ENCODE results near the gene LYST.
"Not testable (repeated sequence)": the region's sequence is repeated elsewhere in the genome, so short reads cannot be mapped to it uniquely, and the experiment has no call there.

The LYST gene

DNA sequence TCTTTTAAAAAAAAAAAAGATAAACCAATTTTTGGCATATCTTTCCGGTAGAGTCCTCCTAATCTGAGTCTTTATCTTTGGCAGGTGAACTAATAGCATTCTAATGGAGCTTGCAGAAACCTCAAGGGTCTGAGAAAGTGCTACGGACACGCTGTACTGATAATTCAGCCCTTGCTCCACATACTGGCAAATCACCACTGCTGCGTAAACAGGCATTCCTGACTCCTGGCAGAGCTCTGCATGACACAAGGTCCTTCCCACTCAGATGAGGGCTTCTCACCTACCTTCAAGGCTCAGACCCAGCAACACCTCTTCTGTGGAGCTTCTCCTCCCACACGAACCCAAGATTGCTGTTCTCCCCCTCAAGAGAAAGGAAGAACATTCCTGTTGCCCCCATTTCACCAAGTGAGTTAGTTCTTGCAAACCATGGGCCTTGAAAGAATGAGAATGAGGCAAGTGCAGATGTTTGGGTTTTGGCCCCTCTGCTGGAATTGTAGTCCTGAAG lies 48.0 kb downstream of the LYST start:
- DNase-seq: no peak

DNA sequence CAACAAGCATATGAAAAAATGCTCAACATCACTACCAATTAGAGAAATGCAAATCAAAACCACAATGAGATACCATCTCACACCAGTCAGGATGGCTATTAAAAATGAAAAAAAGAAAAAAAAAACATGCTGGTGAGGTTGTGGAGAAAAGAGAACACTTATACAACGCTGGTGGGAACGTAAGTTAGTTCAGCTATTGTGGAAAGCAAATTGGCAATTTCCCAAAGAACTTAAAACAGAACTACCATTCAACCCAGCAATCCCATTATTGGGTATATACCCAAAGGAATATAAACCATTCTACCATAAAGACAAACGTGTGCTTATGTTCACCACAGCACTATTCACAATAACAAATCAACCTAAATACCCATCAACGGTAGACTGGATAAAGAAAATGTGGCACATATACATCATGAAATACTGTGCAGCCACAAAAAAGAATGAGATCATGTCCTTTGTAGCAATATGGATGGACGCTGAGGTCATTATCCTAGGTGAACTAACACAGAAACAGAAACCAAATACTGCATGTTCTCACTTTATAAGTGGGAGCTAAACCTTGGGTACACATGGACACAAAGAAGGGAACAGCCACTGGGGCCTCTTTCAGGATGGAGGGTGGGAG lies 49.5 kb downstream of the LYST start:
- no peak for DNase-seq

DNA sequence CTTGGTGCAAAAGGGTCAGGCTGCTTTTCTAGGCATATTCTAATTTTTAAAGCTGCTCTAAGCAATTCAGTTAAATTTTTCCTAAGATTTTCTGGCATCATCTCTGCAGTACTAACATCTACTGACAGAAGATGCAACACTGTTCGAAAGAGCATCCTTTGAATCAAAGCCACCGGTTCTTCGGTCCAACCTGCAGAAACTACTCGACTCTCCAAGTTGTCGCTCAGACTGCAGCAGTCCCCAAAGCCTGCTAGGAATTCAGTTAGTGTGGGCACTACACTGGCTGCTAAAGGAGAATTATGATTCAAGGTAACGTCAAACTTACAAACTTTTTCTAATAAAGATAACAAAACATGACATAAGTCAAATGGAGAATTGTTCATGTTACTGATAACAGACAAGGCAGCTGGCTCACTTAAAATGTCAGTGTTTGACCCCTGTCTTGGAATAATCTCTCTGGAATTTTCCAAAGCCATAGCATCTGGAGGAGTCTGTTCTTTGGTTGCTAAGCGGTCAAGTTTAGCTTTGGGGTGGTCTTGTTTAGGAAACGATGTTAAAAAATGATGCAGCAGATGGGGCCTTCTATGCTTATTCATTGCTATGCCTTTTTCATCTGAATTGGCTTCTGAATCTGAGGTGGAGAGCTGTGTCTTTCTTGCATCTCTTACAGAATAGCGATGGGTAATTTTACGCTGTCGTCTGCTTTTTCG lies 56.9 kb downstream of the LYST start:
- no peak for DNase-seq

GRCh38 chr1:235808223-235808622 lies 58.5 kb downstream of the LYST start:
- no peak for DNase-seq

- no peak for DNase-seq
Observed at GRCh38 chr1:235806123-235806522, 60.6 kb downstream of the LYST start.

DNA sequence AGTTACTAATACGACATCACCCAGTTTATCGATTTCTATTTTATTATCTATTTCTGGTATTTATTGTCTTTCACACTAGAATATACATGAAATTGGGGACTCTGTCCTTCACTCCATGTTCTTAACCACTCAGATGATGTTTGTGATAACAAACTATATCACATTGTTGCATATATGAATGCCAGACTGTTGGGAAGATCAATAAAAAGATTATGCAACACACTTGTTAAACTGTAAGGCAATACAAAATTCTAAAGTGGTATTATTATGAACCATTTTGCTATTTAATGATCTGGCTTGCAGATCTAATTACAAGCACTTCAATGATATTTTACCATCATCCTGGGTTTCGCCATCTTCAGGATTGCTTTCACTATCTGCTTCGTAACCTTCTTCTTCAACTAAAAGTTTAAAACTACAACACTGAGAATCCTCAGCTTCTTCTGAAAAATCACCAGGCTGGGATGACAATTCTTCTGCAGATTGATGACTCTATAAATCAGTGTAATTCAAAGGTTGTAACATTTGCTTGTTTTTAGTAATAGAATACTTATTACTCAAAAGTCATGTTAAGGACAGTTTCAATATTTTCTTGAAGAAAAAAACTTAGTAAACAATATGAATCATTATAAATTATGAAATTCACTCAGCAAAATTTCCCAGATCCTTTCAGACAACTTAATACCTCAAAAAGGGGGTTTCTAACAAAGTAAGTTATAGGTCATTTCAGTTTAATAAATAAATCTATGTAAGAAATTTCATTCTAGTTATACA lies 63.9 kb downstream of the LYST start:
- DNase-seq: no peak

DNA sequence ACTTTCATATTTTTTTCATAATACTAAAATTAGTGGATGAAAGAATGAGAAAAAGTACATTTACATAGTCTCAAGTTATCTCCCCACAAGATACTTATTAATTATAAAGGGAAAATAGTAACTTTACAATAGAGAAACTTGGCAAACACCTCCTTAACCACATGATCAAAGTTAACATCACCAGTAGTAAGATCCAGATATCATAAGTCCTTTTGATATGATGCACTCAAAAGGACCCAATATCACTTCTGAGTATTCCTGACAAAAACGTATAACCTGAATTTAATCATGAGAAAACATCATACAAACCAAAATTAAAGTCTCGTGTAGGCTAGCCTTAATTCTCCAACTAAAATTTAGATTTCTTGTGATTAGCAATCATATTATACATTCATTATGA lies 67.4 kb downstream of the LYST start:
- DNase-seq: no peak

DNA sequence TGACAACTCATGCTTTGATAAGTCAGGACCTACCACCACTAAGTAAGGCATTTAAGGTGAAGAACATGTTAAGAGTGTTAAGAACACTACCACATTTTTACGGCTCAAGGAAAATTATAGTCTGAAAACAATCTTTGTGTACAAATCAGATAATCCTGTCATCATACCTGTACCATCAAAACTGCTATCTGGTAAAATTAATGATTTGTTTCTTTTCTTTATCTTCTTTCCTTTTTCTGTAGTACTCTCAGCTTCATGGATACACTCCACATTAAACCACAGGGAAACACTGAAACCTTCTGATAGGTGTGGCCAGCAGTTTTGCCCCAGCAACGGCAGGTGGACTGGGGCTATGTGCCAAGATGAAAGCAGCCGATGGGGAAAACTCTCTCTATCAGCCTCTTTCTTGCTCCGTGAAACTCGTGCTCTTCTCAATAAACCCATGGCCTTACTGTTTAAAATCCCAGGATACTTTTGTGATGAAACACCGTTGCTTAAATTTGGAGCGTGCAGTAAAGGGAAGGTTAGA lies 75.1 kb downstream of the LYST start:
- DNase-seq: no peak

DNA sequence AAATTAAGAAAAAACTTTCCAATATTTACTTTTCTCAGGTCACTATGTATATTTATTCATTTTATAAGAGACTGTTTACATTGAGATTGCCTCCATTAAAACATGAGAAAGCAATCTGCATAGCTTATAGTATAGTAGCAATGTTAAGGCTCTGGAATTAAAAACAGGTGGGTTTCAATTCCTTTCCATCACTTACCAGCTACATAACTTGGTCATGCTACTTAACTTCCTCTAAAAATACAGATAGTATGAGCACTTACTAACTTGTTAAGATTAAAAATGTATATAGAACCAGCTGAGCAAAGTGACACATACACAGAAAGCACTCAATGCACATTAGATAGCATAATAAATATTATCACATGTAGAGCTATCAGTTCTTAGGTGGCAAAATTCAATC lies 76.6 kb downstream of the LYST start:
- no peak for DNase-seq

GRCh38 chr1:235786227-235786898 lies 80.3 kb downstream of the LYST start:
- not testable (repeated sequence) for DNase-seq

DNA sequence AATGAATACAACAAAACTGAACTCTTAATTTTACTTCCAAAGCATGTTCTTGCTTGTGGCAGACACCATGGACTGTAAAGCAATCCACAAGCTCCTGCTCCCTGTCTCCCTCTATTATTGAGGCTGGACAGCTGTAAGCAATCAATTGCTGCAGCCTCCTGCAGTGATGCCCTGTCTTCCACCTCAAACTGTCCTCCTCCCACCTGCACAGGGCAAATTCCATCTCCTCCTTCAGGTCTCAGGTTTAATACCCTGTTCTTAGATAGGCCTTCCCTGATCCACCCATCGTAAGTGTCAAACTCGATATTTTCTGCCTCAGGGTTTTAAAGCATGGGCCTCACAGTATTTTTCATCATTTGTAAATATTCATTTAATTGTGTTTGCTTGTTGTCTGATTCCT lies 81.8 kb downstream of the LYST start:
- DNase-seq: no peak

- DNase-seq: no peak
Observed at GRCh38 chr1:235783148-235783776, 83.4 kb downstream of the LYST start.

DNA sequence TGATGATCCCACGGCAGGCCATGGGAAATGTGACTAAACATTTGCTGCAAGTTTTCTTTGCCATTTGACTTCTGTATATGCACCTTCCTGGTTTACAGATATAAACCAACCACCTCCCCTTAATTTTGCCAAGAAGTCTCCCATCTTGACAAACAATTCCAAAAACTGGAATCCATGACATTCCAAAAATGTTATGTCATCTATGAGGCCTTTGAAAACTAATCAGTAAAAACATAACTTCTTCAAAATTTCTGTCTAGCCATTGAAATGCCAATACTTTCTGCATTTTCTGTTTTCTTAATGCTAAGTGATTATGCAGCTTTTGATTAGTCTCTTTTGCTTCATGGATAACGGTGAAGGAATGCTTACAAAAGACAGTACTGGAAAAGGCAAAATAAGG lies 84.1 kb downstream of the LYST start:
- no peak for DNase-seq

DNA sequence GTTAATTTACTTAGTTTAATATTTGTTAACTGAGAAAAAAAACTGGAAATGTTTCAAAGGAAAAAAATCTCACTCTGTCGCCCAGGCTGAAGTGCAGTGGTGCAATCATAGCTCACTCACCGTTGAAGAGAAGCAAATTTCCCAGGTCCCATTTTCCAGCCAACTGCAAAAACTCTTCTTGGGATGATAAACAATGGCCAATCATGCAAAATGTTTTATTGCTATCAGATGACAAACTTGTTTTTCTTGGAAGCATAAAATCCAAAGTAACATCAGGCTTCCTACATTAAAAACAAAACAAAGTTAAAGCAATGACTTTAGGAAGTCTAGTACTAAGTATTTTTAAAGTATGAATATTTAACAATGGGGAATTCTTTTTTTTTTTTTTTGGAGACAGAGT lies 84.9 kb downstream of the LYST start:
- no peak for DNase-seq

- no peak for DNase-seq
Observed at GRCh38 chr1:235779770-235780169, 86.9 kb downstream of the LYST start.

DNA sequence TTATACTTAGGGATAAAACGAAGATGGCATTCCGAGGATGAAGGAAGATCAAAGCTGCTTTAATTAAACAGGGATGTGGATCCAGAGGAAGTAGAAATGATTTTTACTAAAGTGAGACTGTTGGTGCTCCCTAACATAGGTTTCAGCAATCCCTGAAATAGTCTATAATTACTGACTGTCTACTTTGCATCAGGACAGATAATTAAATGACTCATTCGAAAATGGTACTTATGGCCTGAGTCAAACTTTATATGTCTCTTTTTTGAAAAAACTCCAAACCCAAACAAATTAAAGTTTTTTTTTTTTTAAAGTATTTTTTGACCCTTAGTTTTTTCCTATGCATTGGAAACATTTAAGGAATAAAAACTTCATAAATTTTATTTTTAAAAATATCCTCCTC lies 90.3 kb downstream of the LYST start:
- DNase-seq: no peak

GRCh38 chr1:235775246-235775860 lies 91.4 kb downstream of the LYST start:
- DNase-seq: no peak

DNA sequence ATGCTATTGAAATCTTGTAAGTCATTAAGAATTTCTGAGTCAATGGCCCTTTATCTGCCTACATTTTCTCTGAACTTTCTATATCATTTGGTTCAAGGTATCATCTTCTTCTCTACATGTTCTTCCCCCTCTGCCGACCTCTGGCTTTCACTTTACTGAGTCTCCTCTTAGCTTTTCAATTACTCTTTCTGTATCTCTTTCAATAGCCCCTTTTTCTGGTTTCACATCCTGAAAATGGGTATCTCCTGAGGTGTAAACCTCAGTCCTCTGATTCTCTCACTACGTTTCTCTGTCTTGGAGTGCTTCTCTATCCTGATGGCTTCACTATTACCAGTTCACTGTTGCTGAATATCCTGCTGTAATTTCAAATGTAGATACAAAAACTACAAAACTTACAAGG lies 98.9 kb downstream of the LYST start:
- no peak for DNase-seq

GRCh38 chr1:235766794-235767285 lies 99.9 kb downstream of the LYST start:
- DNase-seq: no peak

GRCh38 chr1:235763962-235764361 lies 102.7 kb downstream of the LYST start:
- DNase-seq: no peak

- DNase-seq: no peak
Observed at GRCh38 chr1:235759336-235759735, 107.4 kb downstream of the LYST start.

DNA sequence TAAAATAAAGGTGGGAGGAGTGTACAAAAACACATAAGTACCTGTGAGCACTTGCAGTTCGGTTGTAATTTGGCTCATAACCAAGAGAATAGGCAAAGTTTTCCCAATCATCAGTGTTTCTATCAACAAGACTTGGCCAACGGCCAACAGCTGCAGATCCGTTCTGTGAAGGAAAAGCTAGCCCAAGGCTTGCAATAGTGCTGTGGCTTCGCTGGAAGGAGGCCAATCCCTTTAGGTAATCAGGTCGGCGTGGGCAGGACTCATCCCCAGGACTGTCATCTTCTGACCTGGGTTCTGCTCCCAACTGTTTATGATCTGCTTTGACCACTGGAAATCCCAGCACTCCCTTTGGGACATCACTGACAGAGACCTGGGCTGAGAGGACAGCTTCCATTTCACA lies 107.8 kb downstream of the LYST start:
- DNase-seq: no peak

Measured in NCI-H187 (cell line).